HCT116 (cell line): ENCODE results near the gene TSPAN13. TPM values are rescaled to one million over a fixed set of nuclear protein-coding genes. Genes with fewer than 3 reads are reported as not detected.

Experiments used
- ATAC-seq: fragments of 200-7000 bp; cut with Tn5 transposase; 2 replicates; pipeline ENCODE4 v1.9.1; 2020; ENCODE audit warnings: mild to moderate bottlenecking, moderate library complexity
- BruUV-seq: library from RNA; stranded (reverse); fragments of 400-500 nt; replicated peaks from 2 replicates; lab custom pipeline; 2021; lab: Mats Ljungman, UMichigan
- CTCF ChIA-PET: fragments of 300-600 bp; sonication (Branson Sonifier 250); formaldehyde crosslinking; loops from one replicate; lab custom pipeline; 2021; ENCODE audit warnings: antibody characterized with exemption; lab: Charles Lee
- POLR2A ChIA-PET: fragments of 300-600, 350-600 bp; sonication (Branson Sonifier 250); formaldehyde crosslinking; loops from one replicate; lab custom pipeline; 2021; ENCODE audit warnings: antibody characterized with exemption; lab: Charles Lee
- RAD21 ChIA-PET, 2 experiments: fragments of 300-600 bp; sonication (Branson Sonifier 250); formaldehyde crosslinking; loops; one replicate each; lab custom pipeline; 2023; ENCODE audit warnings: low total read pairs in 2 of 2; ENCODE audit not compliant: uncharacterized antibody in 2 of 2, unreplicated experiment in 2 of 2, low non-redundant PET in 1 of 2; lab: Charles Lee
- DNase-seq: peaks from one replicate; pipeline ENCODE4 v3.0.0-alpha.2; 2010; ENCODE audit warnings: low read depth, low spot score
- H2AFZ ChIP-seq: fragments of 200-600 bp; shearing (Covaris generic), sonication (generic); 2 replicates; pipeline ENCODE4 v1.6.1; 2017; ENCODE audit warnings: low read depth, mixed run types, mixed read lengths, antibody characterized with exemption, low read length; ENCODE audit not compliant: poor library complexity, severe bottlenecking
- H3K27ac ChIP-seq: 2 replicates; pipeline ENCODE4 v1.5.1; 2012; ENCODE audit warnings: low read depth, low read length
- H3K27me3 ChIP-seq: fragments of 200-600 bp; sonication (generic); 2 replicates; pipeline ENCODE4 v1.6.1; 2016; ENCODE audit warnings: mixed run types, low read length, mixed read lengths; ENCODE audit not compliant: insufficient read depth
- H3K36me3 ChIP-seq, 2 experiments: fragments of 200-500 bp in 1 of 2; fragments of 200-600 bp in 1 of 2; sonication (Bioruptor generic) in 1 of 2; sonication (generic) in 1 of 2; 2 replicates each; pipeline versions ENCODE4 v1.5.1 to v1.6.1; 2014 to 2016; ENCODE audit warnings: low read length in 2 of 2, inconsistent platforms in 1 of 2, mixed read lengths in 1 of 2, mixed run types in 1 of 2; ENCODE audit not compliant: insufficient read depth in 2 of 2, control insufficient read depth in 1 of 2
- H3K4me1 ChIP-seq, 2 experiments: fragments of 200-600 bp in 1 of 2; sonication (generic) in 1 of 2; 2 replicates each; pipeline versions ENCODE4 v1.5.1 to v1.6.1; 2012 to 2017; ENCODE audit warnings: low read length in 2 of 2, inconsistent platforms in 1 of 2, mild to moderate bottlenecking in 1 of 2, mixed read lengths in 1 of 2, mixed run types in 1 of 2, moderate library complexity in 1 of 2; ENCODE audit not compliant: insufficient read depth in 2 of 2, control insufficient read depth in 1 of 2
- H3K4me2 ChIP-seq: fragments of 200-600 bp; sonication (generic); 2 replicates; pipeline ENCODE4 v1.6.1; 2017; ENCODE audit warnings: mixed run types, low read length, mixed read lengths
- H3K4me3 ChIP-seq, 2 experiments: fragments of 200-600 bp in 1 of 2; sonication (generic) in 1 of 2; replicated peaks in 1 of 2; 2 replicates each; pipeline ENCODE4 v1.5.1; 2011 to 2016; ENCODE audit warnings: low read length in 2 of 2, control low read depth in 1 of 2, low read depth in 1 of 2, mild to moderate bottlenecking in 1 of 2, mixed read lengths in 1 of 2, mixed run types in 1 of 2
- H3K79me2 ChIP-seq: fragments of 200-600 bp; sonication (generic); 2 replicates; pipeline ENCODE4 v1.6.1; 2017; ENCODE audit warnings: mild to moderate bottlenecking, mixed run types, low read length, moderate library complexity, mixed read lengths; ENCODE audit not compliant: insufficient read depth
- H3K9ac ChIP-seq: fragments of 200-600 bp; sonication (generic); 2 replicates; pipeline ENCODE4 v1.6.1; 2016; ENCODE audit warnings: low read length, mixed read lengths
- H3K9me2 ChIP-seq: fragments of 200-600 bp; sonication (generic), shearing (Covaris generic); 2 replicates; pipeline ENCODE4 v1.6.1; 2017; ENCODE audit warnings: mixed run types, mild to moderate bottlenecking, moderate library complexity; ENCODE audit not compliant: insufficient read depth
- H3K9me3 ChIP-seq, 2 experiments: fragments of 200-500 bp in 1 of 2; fragments of 200-600 bp in 1 of 2; sonication (Bioruptor generic) in 1 of 2; sonication (generic) in 1 of 2; 2 replicates each; pipeline ENCODE4 v1.6.1; 2014 to 2017; ENCODE audit warnings: low read length in 2 of 2, mixed read lengths in 2 of 2, inconsistent platforms in 1 of 2, low read depth in 1 of 2, mild to moderate bottlenecking in 1 of 2, mixed run types in 1 of 2, moderate library complexity in 1 of 2; ENCODE audit not compliant: control insufficient read depth in 1 of 2, insufficient read depth in 1 of 2
- H4K20me1 ChIP-seq: fragments of 200-600 bp; sonication (generic), shearing (Covaris generic); 2 replicates; pipeline ENCODE4 v1.6.1; 2017; ENCODE audit warnings: mixed run types, mild to moderate bottlenecking, moderate library complexity; ENCODE audit not compliant: insufficient read depth
- CEBPB ChIP-seq: IDR thresholded peaks from 2 replicates; pipeline ENCODE4 v1.6.1; 2012; ENCODE audit warnings: low read depth
- ELF1 ChIP-seq: IDR thresholded peaks from 2 replicates; pipeline ENCODE4 v1.6.1; 2012; ENCODE audit warnings: low read depth, borderline replicate concordance
- EZH2 ChIP-seq: fragments of 200-600 bp; sonication (generic); IDR thresholded peaks from 2 replicates; pipeline ENCODE4 v1.6.1; 2017; ENCODE audit warnings: antibody characterized with exemption, mixed run types
- FOSL1 ChIP-seq: IDR thresholded peaks from 2 replicates; pipeline ENCODE4 v1.6.1; 2012; ENCODE audit warnings: low read depth
- MAX ChIP-seq: IDR thresholded peaks from 2 replicates; pipeline ENCODE4 v1.6.1; 2012
- POLR2A ChIP-seq: IDR thresholded peaks from 2 replicates; pipeline ENCODE4 v1.7.0; 2011; ENCODE audit warnings: borderline replicate concordance; ENCODE audit not compliant: insufficient read depth, insufficient read length; ENCODE audit errors: extremely low read depth
- REST ChIP-seq: IDR thresholded peaks from 2 replicates; pipeline ENCODE4 v1.6.1; 2012; ENCODE audit warnings: low read depth
- SP1 ChIP-seq: IDR thresholded peaks from 2 replicates; pipeline ENCODE4 v1.6.1; 2012; ENCODE audit warnings: low read depth
- SRF ChIP-seq: IDR thresholded peaks from 2 replicates; pipeline ENCODE4 v1.6.1; 2012; ENCODE audit warnings: low read depth
- YY1 ChIP-seq: IDR thresholded peaks from 2 replicates; pipeline ENCODE4 v1.6.1; 2011; ENCODE audit warnings: low read length, low read depth, moderate library complexity, mild to moderate bottlenecking; ENCODE audit not compliant: insufficient replicate concordance; ENCODE audit errors: extremely low read depth
- intact Hi-C: fragments of 100-400 bp; cut with micrococcal nuclease; formaldehyde crosslinking; loops from 2 replicates; pipeline ENCODE4 v1.10.0; 2022
- total RNA-seq: library from RNA; stranded (reverse); gene quantifications from one replicate; pipeline ENCODE4 v1.2.1, GENCODE V29; 2021; ENCODE audit not compliant: unreplicated experiment
- TF ChIP-seq, protein P1 (sequence below): IDR thresholded peaks from 2 replicates; pipeline ENCODE4 v1.6.1; 2011; ENCODE audit warnings: mild to moderate bottlenecking, low read length, moderate library complexity; ENCODE audit not compliant: insufficient replicate concordance; ENCODE audit errors: extremely low read depth
- TF ChIP-seq, protein P2 (sequence below), 3 experiments: fragments of 200-600 bp in 1 of 3; sonication (generic) in 1 of 3; IDR thresholded peaks in 2 of 3; conservative IDR thresholded peaks in 1 of 3; 2 replicates each; pipeline ENCODE4 v1.5.1; 2012 to 2017; ENCODE audit warnings: low read depth in 2 of 3, low read length in 2 of 3, antibody characterized with exemption in 1 of 3, borderline replicate concordance in 1 of 3, control low read depth in 1 of 3, mild to moderate bottlenecking in 1 of 3, mixed read lengths in 1 of 3, mixed run types in 1 of 3, moderate library complexity in 1 of 3; ENCODE audit not compliant: insufficient read depth in 1 of 3

The TSPAN13 gene
- total RNA-seq, 1 experiment from 2014 or later, result 18.5 TPM

DNA sequence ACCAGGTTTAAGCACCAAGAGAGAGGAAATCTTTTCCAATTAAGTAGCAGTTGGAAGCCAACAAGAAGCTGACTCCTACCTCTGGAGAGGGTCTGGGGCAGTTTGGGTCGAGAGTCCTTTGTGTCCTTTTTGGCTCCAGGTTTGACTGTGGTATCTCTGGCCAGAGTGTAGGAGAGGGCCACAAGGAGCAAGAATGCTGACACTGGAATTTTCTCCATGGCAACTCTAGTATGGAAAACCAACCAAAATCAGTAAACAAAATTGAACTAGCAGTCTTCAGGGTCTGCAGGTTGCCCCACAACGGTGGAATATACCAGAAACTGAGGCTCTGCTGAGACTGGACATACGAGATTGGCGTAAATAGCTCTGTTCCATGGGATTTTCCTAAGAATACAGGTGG is 48.0 kb downstream of the TSPAN13 start:
- Histone ChIP-seq H3K36me3 (no peaks in the 10 kb centered on the region), H3K27me3 (no peaks in the 10 kb centered on the region), H3K9me2 (no peaks in the 10 kb centered on the region), H3K4me2 (no peak overlapping the region), H4K20me1 (no peaks in the 10 kb centered on the region), H3K27ac (no peak overlapping the region), H3K4me3 (no peak overlapping the region), H3K9me3 (no peaks in the 10 kb centered on the region), H3K79me2 (no peaks in the 10 kb centered on the region), H3K4me1 (no peaks in the 10 kb centered on the region), H3K9ac (no peak overlapping the region), H2AFZ (no peak overlapping the region)
- BruUV-seq, result no TSS peak
- RAD21 ChIA-PET, result interaction anchor here (0.7 to 1.0 kb wide), 2 partner anchors 117 kb away, joined by 4 to 6 read pairs; no protein-coding TSS in a partner anchor
- TF ChIP-seq CEBPB, result no peak
- TF ChIP-seq, protein P1, sequence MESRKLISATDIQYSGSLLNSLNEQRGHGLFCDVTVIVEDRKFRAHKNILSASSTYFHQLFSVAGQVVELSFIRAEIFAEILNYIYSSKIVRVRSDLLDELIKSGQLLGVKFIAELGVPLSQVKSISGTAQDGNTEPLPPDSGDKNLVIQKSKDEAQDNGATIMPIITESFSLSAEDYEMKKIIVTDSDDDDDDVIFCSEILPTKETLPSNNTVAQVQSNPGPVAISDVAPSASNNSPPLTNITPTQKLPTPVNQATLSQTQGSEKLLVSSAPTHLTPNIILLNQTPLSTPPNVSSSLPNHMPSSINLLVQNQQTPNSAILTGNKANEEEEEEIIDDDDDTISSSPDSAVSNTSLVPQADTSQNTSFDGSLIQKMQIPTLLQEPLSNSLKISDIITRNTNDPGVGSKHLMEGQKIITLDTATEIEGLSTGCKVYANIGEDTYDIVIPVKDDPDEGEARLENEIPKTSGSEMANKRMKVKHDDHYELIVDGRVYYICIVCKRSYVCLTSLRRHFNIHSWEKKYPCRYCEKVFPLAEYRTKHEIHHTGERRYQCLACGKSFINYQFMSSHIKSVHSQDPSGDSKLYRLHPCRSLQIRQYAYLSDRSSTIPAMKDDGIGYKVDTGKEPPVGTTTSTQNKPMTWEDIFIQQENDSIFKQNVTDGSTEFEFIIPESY, result no peak
- no peak for TF ChIP-seq REST
- no peak for TF ChIP-seq MAX
- TF ChIP-seq POLR2A, result no peak
- TF ChIP-seq SRF, result no peak
- TF ChIP-seq YY1, result no peak
- TF ChIP-seq FOSL1, result no peak
- TF ChIP-seq EZH2, result no peak
- TF ChIP-seq, protein P2, sequence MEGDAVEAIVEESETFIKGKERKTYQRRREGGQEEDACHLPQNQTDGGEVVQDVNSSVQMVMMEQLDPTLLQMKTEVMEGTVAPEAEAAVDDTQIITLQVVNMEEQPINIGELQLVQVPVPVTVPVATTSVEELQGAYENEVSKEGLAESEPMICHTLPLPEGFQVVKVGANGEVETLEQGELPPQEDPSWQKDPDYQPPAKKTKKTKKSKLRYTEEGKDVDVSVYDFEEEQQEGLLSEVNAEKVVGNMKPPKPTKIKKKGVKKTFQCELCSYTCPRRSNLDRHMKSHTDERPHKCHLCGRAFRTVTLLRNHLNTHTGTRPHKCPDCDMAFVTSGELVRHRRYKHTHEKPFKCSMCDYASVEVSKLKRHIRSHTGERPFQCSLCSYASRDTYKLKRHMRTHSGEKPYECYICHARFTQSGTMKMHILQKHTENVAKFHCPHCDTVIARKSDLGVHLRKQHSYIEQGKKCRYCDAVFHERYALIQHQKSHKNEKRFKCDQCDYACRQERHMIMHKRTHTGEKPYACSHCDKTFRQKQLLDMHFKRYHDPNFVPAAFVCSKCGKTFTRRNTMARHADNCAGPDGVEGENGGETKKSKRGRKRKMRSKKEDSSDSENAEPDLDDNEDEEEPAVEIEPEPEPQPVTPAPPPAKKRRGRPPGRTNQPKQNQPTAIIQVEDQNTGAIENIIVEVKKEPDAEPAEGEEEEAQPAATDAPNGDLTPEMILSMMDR (IDR thresholded peaks at IDR 0.05 in 2 of 3, conservative IDR thresholded peaks at IDR 0.05 in 1 of 3; ENCODE audit: borderline replicate concordance in 1 of 3, insufficient read depth in 1 of 3, low read depth in 2 of 3, low read length in 2 of 3), result no peak
- no peak for TF ChIP-seq SP1
- TF ChIP-seq ELF1, result no peak
- intact Hi-C loops, result loop anchor here (1.0 kb wide), 1 partner anchor 117 kb away; no protein-coding TSS in a partner anchor
- DNase-seq (no peak), ATAC-seq (no peak)
- POLR2A ChIA-PET, result no interaction called here
- CTCF ChIA-PET, result interaction anchor here (0.7 to 1.7 kb wide), 11 partner anchors 8 to 125 kb away, joined by 3 to 16 read pairs (median 3); no protein-coding TSS in a partner anchor
